Neural cell (in vitro differentiated cells): Measurements from ENCODE around the gene RPL27A. TPM values are rescaled to one million over a fixed set of nuclear protein-coding genes. Genes with fewer than 3 reads are reported as not detected.
"Not testable (repeated sequence)": the region's sequence is repeated elsewhere in the genome, so short reads cannot be mapped to it uniquely, and the experiment has no call there.

Experiments used
- H2AFZ ChIP-seq: fragments of 200-600, 300-800 bp; sonication (generic), shearing (Covaris generic); 2 replicates; pipeline ENCODE4 v1.6.0; 2014; ENCODE audit warnings: low read depth, mild to moderate bottlenecking, antibody characterized with exemption, low read length, moderate library complexity
- H3F3A ChIP-seq: fragments of 200-600 bp; shearing (Covaris generic); 2 replicates; pipeline ENCODE4 v1.6.1; 2016; ENCODE audit warnings: mild to moderate bottlenecking, moderate library complexity, mixed read lengths, antibody characterized with exemption, low read length; ENCODE audit not compliant: insufficient read depth, poor library complexity, severe bottlenecking
- H3K27ac ChIP-seq: fragments of 200-600, 300-800 bp; sonication (generic), shearing (Covaris generic); 2 replicates; pipeline ENCODE4 v1.5.1; 2014; ENCODE audit warnings: mild to moderate bottlenecking, low read length, moderate library complexity
- H3K27me3 ChIP-seq: fragments of 300-800, 200-600 bp; sonication (generic), shearing (Covaris generic); 2 replicates; pipeline ENCODE4 v1.6.0; 2014; ENCODE audit warnings: mild to moderate bottlenecking, low read depth, low read length, moderate library complexity; ENCODE audit not compliant: insufficient read depth
- H3K36me3 ChIP-seq: fragments of 300-800, 200-600 bp; sonication (generic), shearing (Covaris generic); 2 replicates; pipeline ENCODE4 v1.5.1; 2014; ENCODE audit warnings: mild to moderate bottlenecking, antibody characterized with exemption, low read length, moderate library complexity; ENCODE audit not compliant: insufficient read depth
- H3K4me2 ChIP-seq: fragments of 300-800, 200-600 bp; sonication (generic), shearing (Covaris generic); 2 replicates; pipeline ENCODE4 v1.6.0; 2014; ENCODE audit warnings: mild to moderate bottlenecking, low read length
- H3K4me3 ChIP-seq: fragments of 300-800, 200-600 bp; sonication (generic), shearing (Covaris generic); 2 replicates; pipeline ENCODE4 v1.5.1; 2014; ENCODE audit warnings: mild to moderate bottlenecking, low read length, moderate library complexity
- H3K79me2 ChIP-seq: fragments of 200-600 bp; shearing (Covaris generic); replicated peaks from 2 replicates; pipeline ENCODE4 v1.6.0; 2014; ENCODE audit warnings: mild to moderate bottlenecking, low read length, moderate library complexity; ENCODE audit not compliant: insufficient read depth
- H3K9ac ChIP-seq: fragments of 300-800, 200-600 bp; sonication (generic), shearing (Covaris generic); 2 replicates; pipeline ENCODE4 v1.6.1; 2016; ENCODE audit warnings: mild to moderate bottlenecking, low read length, mixed read lengths
- H3K9me2 ChIP-seq: fragments of 200-600 bp; shearing (Covaris generic); 2 replicates; pipeline ENCODE4 v1.6.1; 2016; ENCODE audit warnings: mild to moderate bottlenecking, low read length, mixed read lengths; ENCODE audit not compliant: insufficient read depth
- H3K9me3 ChIP-seq: fragments of 200-600, 300-800 bp; sonication (generic), shearing (Covaris generic); 2 replicates; pipeline ENCODE4 v1.6.1; 2016; ENCODE audit warnings: mild to moderate bottlenecking, mixed run types, low read length, moderate library complexity, mixed read lengths
- H4K20me1 ChIP-seq: fragments of 200-600 bp; shearing (Covaris generic); 2 replicates; pipeline ENCODE4 v1.6.1; 2016; ENCODE audit warnings: mild to moderate bottlenecking, mixed run types; ENCODE audit not compliant: insufficient read depth
- EP300 ChIP-seq: fragments of 450-650 bp; conservative IDR thresholded peaks from 2 replicates; pipeline ENCODE4 v1.6.1; 2014; ENCODE audit warnings: antibody characterized with exemption, mild to moderate bottlenecking, moderate library complexity; ENCODE audit not compliant: poor library complexity, severe bottlenecking
- EZH2 ChIP-seq: fragments of 200-600, 300-800 bp; shearing (Covaris generic), sonication (generic); IDR thresholded peaks from 2 replicates; pipeline ENCODE4 v1.6.1; 2014; ENCODE audit warnings: antibody characterized with exemption, low read length, borderline replicate concordance, mild to moderate bottlenecking; ENCODE audit not compliant: insufficient read depth, poor library complexity, severe bottlenecking
- MXI1 ChIP-seq: fragments of 450-650 bp; conservative IDR thresholded peaks from 2 replicates; pipeline ENCODE4 v1.6.1; 2014; ENCODE audit warnings: antibody characterized with exemption, mild to moderate bottlenecking; ENCODE audit not compliant: poor library complexity, severe bottlenecking
- POLR2AphosphoS5 ChIP-seq: IDR thresholded peaks from 2 replicates; pipeline ENCODE4 v1.6.1; 2012
- RAD21 ChIP-seq: fragments of 450-650 bp; conservative IDR thresholded peaks from 2 replicates; pipeline ENCODE4 v1.6.1; 2014; ENCODE audit warnings: antibody characterized with exemption, mild to moderate bottlenecking, moderate library complexity
- SMC3 ChIP-seq: fragments of 450-650 bp; conservative IDR thresholded peaks from 2 replicates; pipeline ENCODE4 v1.6.1; 2014; ENCODE audit warnings: antibody characterized with exemption, mild to moderate bottlenecking, moderate library complexity; ENCODE audit not compliant: poor library complexity
- TAF1 ChIP-seq: IDR thresholded peaks from 2 replicates; pipeline ENCODE4 v1.6.1; 2012; ENCODE audit warnings: low read depth
- polyA plus RNA-seq: library from polyadenylated mRNA; depleted of rRNA; stranded (reverse); fragments of >200 nt; gene quantifications from 2 replicates; pipeline ENCODE4 v1.2.3, GENCODE V29; 2014
- TF ChIP-seq, protein P1 (sequence below): IDR thresholded peaks from 2 replicates; pipeline ENCODE4 v1.6.1; 2012; ENCODE audit warnings: borderline replicate concordance
- TF ChIP-seq, protein P2 (sequence below): fragments of 450-650 bp; IDR thresholded peaks from 2 replicates; pipeline ENCODE4 v1.5.1; 2014; ENCODE audit warnings: antibody characterized with exemption, mild to moderate bottlenecking, moderate library complexity; ENCODE audit not compliant: poor library complexity, severe bottlenecking

RPL27A gene
- polyA plus RNA-seq, 1 donor from 2014 or later: 700 TPM

DNA sequence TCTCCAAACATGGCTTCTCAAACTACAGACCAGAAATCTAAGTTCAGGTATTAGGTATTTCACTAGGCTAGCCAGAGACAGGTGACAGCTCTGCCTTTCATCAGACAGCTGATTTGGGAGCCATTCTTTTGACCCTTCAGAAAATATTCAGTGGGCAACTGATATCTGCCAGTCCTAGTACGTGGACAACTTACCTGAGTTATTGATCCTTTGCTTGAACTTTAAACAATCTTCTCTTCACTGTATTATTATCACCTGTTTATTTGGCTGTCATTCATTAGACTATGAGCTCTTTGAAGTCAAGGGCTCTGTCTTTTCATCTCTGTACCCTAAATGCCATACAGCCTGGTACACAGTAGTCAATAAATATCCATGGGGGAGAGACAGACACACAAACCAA, 17.4 kb upstream of the RPL27A start:
- H3K4me2 ChIP-seq: no peak overlapping the region
- no peaks in the 10 kb centered on the region for H3K27me3 ChIP-seq
- H2AFZ ChIP-seq: no peak overlapping the region
- H3K4me3 ChIP-seq: no peak overlapping the region
- H3K9ac ChIP-seq: no peak overlapping the region
- no peak for TF ChIP-seq EP300
- no peak for TF ChIP-seq SMC3
- TF ChIP-seq, protein P1, sequence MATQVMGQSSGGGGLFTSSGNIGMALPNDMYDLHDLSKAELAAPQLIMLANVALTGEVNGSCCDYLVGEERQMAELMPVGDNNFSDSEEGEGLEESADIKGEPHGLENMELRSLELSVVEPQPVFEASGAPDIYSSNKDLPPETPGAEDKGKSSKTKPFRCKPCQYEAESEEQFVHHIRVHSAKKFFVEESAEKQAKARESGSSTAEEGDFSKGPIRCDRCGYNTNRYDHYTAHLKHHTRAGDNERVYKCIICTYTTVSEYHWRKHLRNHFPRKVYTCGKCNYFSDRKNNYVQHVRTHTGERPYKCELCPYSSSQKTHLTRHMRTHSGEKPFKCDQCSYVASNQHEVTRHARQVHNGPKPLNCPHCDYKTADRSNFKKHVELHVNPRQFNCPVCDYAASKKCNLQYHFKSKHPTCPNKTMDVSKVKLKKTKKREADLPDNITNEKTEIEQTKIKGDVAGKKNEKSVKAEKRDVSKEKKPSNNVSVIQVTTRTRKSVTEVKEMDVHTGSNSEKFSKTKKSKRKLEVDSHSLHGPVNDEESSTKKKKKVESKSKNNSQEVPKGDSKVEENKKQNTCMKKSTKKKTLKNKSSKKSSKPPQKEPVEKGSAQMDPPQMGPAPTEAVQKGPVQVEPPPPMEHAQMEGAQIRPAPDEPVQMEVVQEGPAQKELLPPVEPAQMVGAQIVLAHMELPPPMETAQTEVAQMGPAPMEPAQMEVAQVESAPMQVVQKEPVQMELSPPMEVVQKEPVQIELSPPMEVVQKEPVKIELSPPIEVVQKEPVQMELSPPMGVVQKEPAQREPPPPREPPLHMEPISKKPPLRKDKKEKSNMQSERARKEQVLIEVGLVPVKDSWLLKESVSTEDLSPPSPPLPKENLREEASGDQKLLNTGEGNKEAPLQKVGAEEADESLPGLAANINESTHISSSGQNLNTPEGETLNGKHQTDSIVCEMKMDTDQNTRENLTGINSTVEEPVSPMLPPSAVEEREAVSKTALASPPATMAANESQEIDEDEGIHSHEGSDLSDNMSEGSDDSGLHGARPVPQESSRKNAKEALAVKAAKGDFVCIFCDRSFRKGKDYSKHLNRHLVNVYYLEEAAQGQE: no peak
- no peak for TF ChIP-seq EZH2
- no peak for TF ChIP-seq TAF1
- no peak for TF ChIP-seq RAD21
- TF ChIP-seq, protein P2, sequence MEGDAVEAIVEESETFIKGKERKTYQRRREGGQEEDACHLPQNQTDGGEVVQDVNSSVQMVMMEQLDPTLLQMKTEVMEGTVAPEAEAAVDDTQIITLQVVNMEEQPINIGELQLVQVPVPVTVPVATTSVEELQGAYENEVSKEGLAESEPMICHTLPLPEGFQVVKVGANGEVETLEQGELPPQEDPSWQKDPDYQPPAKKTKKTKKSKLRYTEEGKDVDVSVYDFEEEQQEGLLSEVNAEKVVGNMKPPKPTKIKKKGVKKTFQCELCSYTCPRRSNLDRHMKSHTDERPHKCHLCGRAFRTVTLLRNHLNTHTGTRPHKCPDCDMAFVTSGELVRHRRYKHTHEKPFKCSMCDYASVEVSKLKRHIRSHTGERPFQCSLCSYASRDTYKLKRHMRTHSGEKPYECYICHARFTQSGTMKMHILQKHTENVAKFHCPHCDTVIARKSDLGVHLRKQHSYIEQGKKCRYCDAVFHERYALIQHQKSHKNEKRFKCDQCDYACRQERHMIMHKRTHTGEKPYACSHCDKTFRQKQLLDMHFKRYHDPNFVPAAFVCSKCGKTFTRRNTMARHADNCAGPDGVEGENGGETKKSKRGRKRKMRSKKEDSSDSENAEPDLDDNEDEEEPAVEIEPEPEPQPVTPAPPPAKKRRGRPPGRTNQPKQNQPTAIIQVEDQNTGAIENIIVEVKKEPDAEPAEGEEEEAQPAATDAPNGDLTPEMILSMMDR: no peak
- TF ChIP-seq MXI1: no peak
- TF ChIP-seq POLR2AphosphoS5: no peak
- no peaks in the 10 kb centered on the region for H3K9me2 ChIP-seq
- H4K20me1 ChIP-seq: no peaks in the 10 kb centered on the region
- H3K27ac ChIP-seq: no peak overlapping the region
- H3K9me3 ChIP-seq: no peaks in the 10 kb centered on the region
- H3F3A ChIP-seq: no peaks in the 10 kb centered on the region
- H3K79me2 ChIP-seq: no peaks in the 10 kb centered on the region
- no peaks in the 10 kb centered on the region for H3K36me3 ChIP-seq

DNA sequence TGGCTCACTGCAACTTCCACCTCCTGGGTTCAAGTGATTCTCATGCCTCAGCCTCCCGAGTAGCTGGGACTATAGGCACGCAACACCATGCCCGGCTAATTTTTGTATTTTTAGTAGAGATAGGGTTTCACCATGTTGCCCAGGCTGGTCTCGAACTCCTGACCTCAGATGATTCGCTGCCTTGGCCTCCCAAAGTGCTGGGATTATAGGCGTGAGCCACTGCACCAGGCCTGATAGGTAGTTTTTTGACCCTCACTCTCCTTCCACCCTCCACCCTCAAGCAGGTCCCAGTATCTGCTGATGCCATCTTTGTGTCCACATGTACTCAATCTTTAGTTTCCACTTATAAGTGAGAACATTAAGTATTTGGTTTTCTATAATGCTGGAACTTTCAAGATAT, 12.5 kb upstream of the RPL27A start:
- not testable (repeated sequence) for H2AFZ ChIP-seq, H3K27ac ChIP-seq, H3F3A ChIP-seq, H3K27me3 ChIP-seq, H3K36me3 ChIP-seq, H3K4me2 ChIP-seq, H3K9ac ChIP-seq, H4K20me1 ChIP-seq, H3K79me2 ChIP-seq, H3K4me3 ChIP-seq, H3K9me3 ChIP-seq, H3K9me2 ChIP-seq

DNA sequence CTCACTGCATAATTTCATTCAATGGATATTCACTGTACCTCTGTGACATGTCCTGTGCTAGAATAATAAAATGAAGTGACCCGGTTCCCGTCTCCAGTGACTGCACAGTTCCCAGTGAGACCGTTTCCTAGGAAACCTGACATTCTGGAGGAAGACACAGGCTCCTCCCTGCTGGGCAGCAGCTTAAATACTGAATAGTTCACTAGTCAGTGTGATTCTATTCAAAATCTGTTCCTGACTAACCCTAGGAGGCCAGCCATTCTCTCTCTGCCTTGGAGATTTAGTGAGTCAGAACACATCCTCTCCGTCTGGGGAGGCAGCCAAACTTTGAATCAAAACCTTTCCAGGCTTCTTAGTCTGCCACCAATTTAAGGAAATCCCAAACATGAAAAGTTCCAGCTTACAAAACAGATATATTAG, 11.4 kb upstream of the RPL27A start:
- no peak for TF ChIP-seq RAD21
- no peak for TF ChIP-seq EZH2
- TF ChIP-seq, protein P2: no peak
- no peak for TF ChIP-seq EP300
- no peak for TF ChIP-seq SMC3
- TF ChIP-seq, protein P1: no peak
- Histone ChIP-seq H4K20me1 (no peaks in the 10 kb centered on the region), H3K9me3 (no peaks in the 10 kb centered on the region), H3K9me2 (no peaks in the 10 kb centered on the region), H3F3A (no peaks in the 10 kb centered on the region), H3K4me3 (peak overlapping the region; percentile 55), H3K79me2 (no peaks in the 10 kb centered on the region), H3K36me3 (no peaks in the 10 kb centered on the region), H3K27ac (peak overlapping the region; percentile 57), H3K9ac (peak overlapping the region; percentile 33), H2AFZ (no peak overlapping the region), H3K27me3 (no peaks in the 10 kb centered on the region), H3K4me2 (peak overlapping the region; percentile 32)
